UCSD-AML1 (cell line): ENCODE measurements around the gene FAM81A.

Experiments
- DNase-seq: peaks from one replicate; lab custom pipeline; 2025; ENCODE audit not compliant: unreplicated experiment; lab: John Stamatoyannopoulos, UW

The FAM81A gene

DNA sequence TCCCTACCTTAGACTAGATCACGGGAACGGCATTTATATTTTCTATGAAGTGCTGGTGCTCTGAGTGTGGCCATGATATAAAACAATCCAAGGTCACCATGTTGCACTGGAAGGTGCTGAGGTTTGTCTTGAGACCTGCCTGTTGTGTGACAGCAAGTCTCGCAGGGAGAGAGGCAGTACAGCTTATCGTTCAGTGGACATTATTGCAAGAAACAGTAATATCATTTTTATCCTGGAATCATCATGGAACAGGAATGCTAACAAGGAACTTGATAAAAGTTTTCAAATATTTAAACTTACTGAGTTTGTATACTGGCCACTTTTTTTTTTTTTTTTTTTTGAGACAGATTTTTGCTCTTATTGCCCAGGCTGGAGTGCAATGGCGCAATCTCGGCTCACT lies 133.6 kb downstream of the FAM81A start:
- DNase-seq: no peak
